Measurements from ENCODE around the gene MYOCOS.

Gene MYOCOS

DNA sequence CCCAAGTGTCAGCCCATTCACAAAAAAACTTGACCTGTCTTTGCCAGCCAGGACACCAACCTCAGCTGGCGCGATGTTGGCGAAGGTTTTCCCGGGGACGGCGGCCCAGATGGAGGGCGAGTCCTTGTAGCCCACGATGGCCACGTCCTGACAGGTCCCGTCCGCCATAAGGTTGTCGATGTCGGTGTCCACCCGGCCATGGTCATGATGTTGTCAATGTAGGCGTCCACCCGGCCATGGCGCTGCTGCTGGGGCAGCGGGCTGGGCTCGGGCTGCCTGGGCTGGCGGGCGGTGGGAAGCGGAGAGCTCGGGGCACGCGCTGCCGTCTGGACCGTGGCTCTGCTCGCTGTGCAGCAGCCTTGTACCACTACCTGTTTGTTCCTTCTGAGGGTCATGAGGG, 48.7 kb downstream of the MYOCOS start:
- no peak overlapping the region for H3K23ac ChIP-seq (ENCODE audit: low read length)
- no peak overlapping the region for H3K4me3 ChIP-seq (ENCODE audit: low read depth, low read length)
- H3K14ac ChIP-seq (ENCODE audit: low read length): no peak overlapping the region
- no peaks in the 10 kb centered on the region for H3K79me2 ChIP-seq (ENCODE audit: control insufficient read depth, insufficient read depth, low read length, poor library complexity)
- DNase-seq: no peak
- no peak overlapping the region for H2BK12ac ChIP-seq (ENCODE audit: low read length)
- no peak overlapping the region for H2BK5ac ChIP-seq (ENCODE audit: low read depth, low read length, poor library complexity)
- H3K4me2 ChIP-seq (ENCODE audit: low read length): no peak overlapping the region
- no peak overlapping the region for H4K12ac ChIP-seq (ENCODE audit: low read depth, low read length)
- H3K18ac ChIP-seq (ENCODE audit: low read length): no peak overlapping the region
- no peak overlapping the region for H2AFZ ChIP-seq (ENCODE audit: insufficient read depth, low read length, poor library complexity)
- peaks cover 2% of the 10 kb centered on the region for H3K9me3 ChIP-seq (ENCODE audit: insufficient read depth, low read depth, low read length)
- no peak overlapping the region for H3K4ac ChIP-seq (ENCODE audit: low read depth, low read length)
- no peaks in the 10 kb centered on the region for H3K36me3 ChIP-seq (ENCODE audit: control insufficient read depth in 1 of 2, insufficient read depth in 2 of 2, low read length in 2 of 2)
- no peak overlapping the region for H2AK5ac ChIP-seq (ENCODE audit: low read length)
- no peaks in the 10 kb centered on the region for H3K79me1 ChIP-seq (ENCODE audit: low read length)
- H2BK120ac ChIP-seq (ENCODE audit: insufficient read depth, low read length, poor library complexity): no peak overlapping the region
- H3K9ac ChIP-seq (ENCODE audit: low read length): no peak overlapping the region
- no peaks in the 10 kb centered on the region for H3K27me3 ChIP-seq (ENCODE audit: insufficient read depth, low read length)
- no peak overlapping the region for H4K8ac ChIP-seq (ENCODE audit: low read depth, low read length)
- no peak overlapping the region for H4K91ac ChIP-seq (ENCODE audit: low read depth, low read length)
- H3K4me1 ChIP-seq (ENCODE audit: control insufficient read depth in 1 of 2, insufficient read depth in 2 of 2, low read length in 2 of 2): no peaks in the 10 kb centered on the region
- no peak overlapping the region for H3K27ac ChIP-seq (ENCODE audit: low read depth, low read length)
- no CpG with 5 or more reads among the region's 28 CpGs for WGBS (ENCODE audit: extremely low coverage, insufficient coverage, insufficient read length)

GRCh38 chr1:171674431-171675405, 52.7 kb downstream of the MYOCOS start:
- Histone ChIP-seq H4K8ac (ENCODE audit: low read depth, low read length) (no peak overlapping the region), H2BK120ac (ENCODE audit: insufficient read depth, low read length, poor library complexity) (no peak overlapping the region), H3K18ac (ENCODE audit: low read length) (no peak overlapping the region), H3K4me3 (ENCODE audit: low read depth, low read length) (no peak overlapping the region), H3K14ac (ENCODE audit: low read length) (no peak overlapping the region), H3K79me2 (ENCODE audit: control insufficient read depth, insufficient read depth, low read length, poor library complexity) (no peaks in the 10 kb centered on the region), H2BK5ac (ENCODE audit: low read depth, low read length, poor library complexity) (no peak overlapping the region), H3K9ac (ENCODE audit: low read length) (no peak overlapping the region), H3K27me3 (ENCODE audit: insufficient read depth, low read length) (no peaks in the 10 kb centered on the region), H3K27ac (ENCODE audit: low read depth, low read length) (no peak overlapping the region), H3K9me3 (ENCODE audit: insufficient read depth, low read depth, low read length) (peaks cover 2% of the 10 kb centered on the region), H3K36me3 (ENCODE audit: control insufficient read depth in 1 of 2, insufficient read depth in 2 of 2, low read length in 2 of 2) (no peaks in the 10 kb centered on the region), H2BK12ac (ENCODE audit: low read length) (no peak overlapping the region), H3K4me1 (ENCODE audit: control insufficient read depth in 1 of 2, insufficient read depth in 2 of 2, low read length in 2 of 2) (no peaks in the 10 kb centered on the region), H2AFZ (ENCODE audit: insufficient read depth, low read length, poor library complexity) (no peak overlapping the region), H2AK5ac (ENCODE audit: low read length) (no peak overlapping the region), H3K4me2 (ENCODE audit: low read length) (no peak overlapping the region), H3K4ac (ENCODE audit: low read depth, low read length) (no peak overlapping the region), H3K79me1 (ENCODE audit: low read length) (no peaks in the 10 kb centered on the region), H4K12ac (ENCODE audit: low read depth, low read length) (no peak overlapping the region), H3K23ac (ENCODE audit: low read length) (no peak overlapping the region), H4K91ac (ENCODE audit: low read depth, low read length) (no peak overlapping the region)
- no CpG with 5 or more reads among the region's 3 CpGs for WGBS (ENCODE audit: extremely low coverage, insufficient coverage, insufficient read length)
- DNase-seq: no peak
